Ishikawa (cell line): ENCODE results near the gene MMP17.

ENCODE experiments used
- CEBPB ChIP-seq: IDR thresholded peaks from 2 replicates; pipeline ENCODE4 v1.6.1; 2012
- FOXM1 ChIP-seq: IDR thresholded peaks from 2 replicates; pipeline ENCODE4 v1.6.1; 2012; ENCODE audit warnings: low read depth, borderline replicate concordance
- TAF1 ChIP-seq: IDR thresholded peaks from 2 replicates; pipeline ENCODE4 v1.6.1; 2012; ENCODE audit warnings: low read depth, mild to moderate bottlenecking
- TCF12 ChIP-seq: IDR thresholded peaks from 2 replicates; pipeline ENCODE4 v1.6.1; 2012; ENCODE audit warnings: low read depth

GRCh38 chr12:131900397-131900796 lies 72.2 kb downstream of the MMP17 start:
- TF ChIP-seq TAF1 (no peak), TCF12 (peak; percentile 40; the same call in 1 of the 2 replicates), CEBPB (no peak), FOXM1 (no peak)
